Esophagus (tissue), 2 donors: ENCODE results near the gene CYB5D1. TPM values are rescaled to one million over a fixed set of nuclear protein-coding genes. Genes with fewer than 3 reads are reported as not detected.

ENCODE experiments used
- H3K27ac ChIP-seq, 2 donors: one replicate each; pipeline ENCODE4 v1.5.1; 2013; ENCODE audit warnings: low read depth in 2 of 2, mild to moderate bottlenecking in 2 of 2, inconsistent platforms in 1 of 2, low read length in 1 of 2, moderate library complexity in 1 of 2
- H3K27me3 ChIP-seq, 2 donors: one replicate each; pipeline ENCODE4 v1.6.1; 2013; ENCODE audit warnings: low read length in 2 of 2, control low read depth in 1 of 2, mild to moderate bottlenecking in 1 of 2; ENCODE audit not compliant: insufficient read depth in 2 of 2, control insufficient read depth in 1 of 2
- H3K36me3 ChIP-seq, 2 donors: one replicate each; pipeline ENCODE4 v1.6.1; 2013; ENCODE audit warnings: low read length in 1 of 2; ENCODE audit not compliant: control insufficient read depth in 2 of 2, insufficient read depth in 2 of 2
- H3K4me1 ChIP-seq, 2 donors: one replicate each; pipeline ENCODE4 v1.6.1; 2013; ENCODE audit warnings: low read length in 1 of 2; ENCODE audit not compliant: control insufficient read depth in 2 of 2, insufficient read depth in 2 of 2
- H3K4me3 ChIP-seq, 2 donors: one replicate each; pipeline ENCODE4 v1.5.1; 2013; ENCODE audit warnings: low read length in 2 of 2, mild to moderate bottlenecking in 2 of 2, low read depth in 1 of 2, moderate library complexity in 1 of 2
- H3K9me3 ChIP-seq, 2 donors: one replicate each; pipeline ENCODE4 v1.6.1; 2013; ENCODE audit warnings: mild to moderate bottlenecking in 2 of 2, low read depth in 1 of 2, low read length in 1 of 2, moderate library complexity in 1 of 2; ENCODE audit not compliant: control insufficient read depth in 2 of 2, insufficient read depth in 1 of 2
- WGBS, 2 donors: extraction: QIAGEN DNeasy Blood & Tissue Kit; methylation state at CpG; one replicate each; pipeline ENCODE4 v1.1.7; 2013; 5-methylcytosine and 5-hydroxymethylcytosine counted together
- polyA plus RNA-seq, 2 donors: library from polyadenylated mRNA; stranded (reverse); fragments of 200-250 nt; gene quantifications; one replicate each; pipeline ENCODE4 v1.2.3, GENCODE V29; 2013
- donor health status: healthy with polysubstance abuse.
- donor health status: Bipolar disorder and iron deficiency.

CYB5D1 gene
- polyA plus RNA-seq, 2 donors, result 4.7 to 6.3 TPM

GRCh38 chr17:7884581-7885366 is 27.0 kb downstream of the CYB5D1 start:
- H3K36me3 ChIP-seq, result peaks cover 0 to 2% of the 10 kb centered on the region in 2 donors
- 0 to 6% methylated on average over 22 to 90 of the region's 100 CpGs for WGBS, 2 donors
- H3K27me3 ChIP-seq, result no peaks in the 10 kb centered on the region
- peak overlapping the region; percentile 95 to 96 for H3K27ac ChIP-seq
- H3K9me3 ChIP-seq, result no peaks in the 10 kb centered on the region
- H3K4me1 ChIP-seq, result peaks cover 10 to 17% of the 10 kb centered on the region in 2 donors
- H3K4me3 ChIP-seq, result peak overlapping the region; percentile 73 to 95

GRCh38 chr17:7885367-7886226 is 27.8 kb downstream of the CYB5D1 start:
- peaks cover 12 to 18% of the 10 kb centered on the region in 2 donors for H3K4me1 ChIP-seq
- H3K27me3 ChIP-seq, result no peaks in the 10 kb centered on the region
- 1% methylated on average over 39 to 64 of the region's 64 CpGs for WGBS, 2 donors
- peak overlapping the region; percentile 73 to 95 for H3K4me3 ChIP-seq
- no peaks in the 10 kb centered on the region for H3K9me3 ChIP-seq
- H3K27ac ChIP-seq, result peak overlapping the region; percentile 95 to 96
- peaks cover 0 to 2% of the 10 kb centered on the region in 2 donors for H3K36me3 ChIP-seq

DNA sequence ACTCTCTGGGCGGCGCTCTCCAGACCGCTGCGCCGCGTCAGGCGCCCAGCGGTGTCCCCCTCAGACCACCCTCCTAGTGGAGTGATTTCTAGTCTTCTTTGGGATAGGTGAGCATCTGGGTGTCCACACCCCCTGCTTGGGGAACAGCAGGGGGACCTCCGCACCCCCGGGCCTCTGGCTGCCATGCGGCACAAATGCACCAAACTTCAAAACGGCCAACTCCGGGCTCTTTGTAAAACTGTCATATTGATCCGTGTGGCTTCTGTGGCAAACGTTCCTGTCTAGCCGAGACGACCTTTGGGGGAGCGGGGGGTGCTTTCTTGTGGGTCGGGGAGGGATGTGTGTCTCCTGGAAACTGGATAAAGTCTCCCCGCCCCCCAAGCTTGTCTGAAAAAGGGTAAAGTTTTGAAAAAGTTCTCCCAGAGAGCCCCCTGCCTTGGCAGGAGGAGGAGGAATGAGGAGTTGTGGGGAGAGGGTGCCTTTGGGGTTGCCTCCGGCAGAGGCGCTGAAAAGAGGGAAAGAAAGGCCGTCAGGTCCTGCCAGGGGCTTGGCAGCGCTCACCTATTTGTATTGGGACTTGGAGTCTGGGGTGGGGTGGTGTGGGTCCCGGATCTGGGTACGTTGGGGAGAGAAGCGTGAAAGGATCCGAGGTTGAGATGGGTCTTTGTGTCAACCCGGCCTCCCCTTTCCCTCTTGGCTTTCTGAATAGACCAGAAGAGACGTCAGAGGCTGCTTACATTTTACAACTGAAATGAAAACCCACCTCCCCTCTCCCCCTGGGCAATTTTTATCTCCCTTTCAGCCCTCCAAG is 28.6 kb downstream of the CYB5D1 start:
- WGBS, 2 donors, result 1% methylated on average over 30 of the region's 30 CpGs

GRCh38 chr17:7887038-7887481 is 29.3 kb downstream of the CYB5D1 start:
- H3K27ac ChIP-seq, result peak overlapping the region; percentile 95 to 96
- H3K9me3 ChIP-seq, result no peaks in the 10 kb centered on the region
- 1 to 3% methylated on average over 8 of the region's 8 CpGs for WGBS, 2 donors
- H3K27me3 ChIP-seq, result no peaks in the 10 kb centered on the region
- peak overlapping the region; percentile 73 to 95 for H3K4me3 ChIP-seq
- H3K36me3 ChIP-seq, result peaks cover under 1 to 3% of the 10 kb centered on the region in 2 donors
- peaks cover 10 to 15% of the 10 kb centered on the region in 2 donors for H3K4me1 ChIP-seq

More for the DNA sequence above, 28.6 kb downstream of the CYB5D1 start:
- Histone ChIP-seq H3K4me3 (peak overlapping the region; percentile 73 to 95), H3K9me3 (no peaks in the 10 kb centered on the region), H3K4me1 (peaks cover 12 to 18% of the 10 kb centered on the region in 2 donors), H3K36me3 (peaks cover 2 to 3% of the 10 kb centered on the region in 2 donors), H3K27ac (peak overlapping the region; percentile 95 to 96), H3K27me3 (no peaks in the 10 kb centered on the region)

DNA sequence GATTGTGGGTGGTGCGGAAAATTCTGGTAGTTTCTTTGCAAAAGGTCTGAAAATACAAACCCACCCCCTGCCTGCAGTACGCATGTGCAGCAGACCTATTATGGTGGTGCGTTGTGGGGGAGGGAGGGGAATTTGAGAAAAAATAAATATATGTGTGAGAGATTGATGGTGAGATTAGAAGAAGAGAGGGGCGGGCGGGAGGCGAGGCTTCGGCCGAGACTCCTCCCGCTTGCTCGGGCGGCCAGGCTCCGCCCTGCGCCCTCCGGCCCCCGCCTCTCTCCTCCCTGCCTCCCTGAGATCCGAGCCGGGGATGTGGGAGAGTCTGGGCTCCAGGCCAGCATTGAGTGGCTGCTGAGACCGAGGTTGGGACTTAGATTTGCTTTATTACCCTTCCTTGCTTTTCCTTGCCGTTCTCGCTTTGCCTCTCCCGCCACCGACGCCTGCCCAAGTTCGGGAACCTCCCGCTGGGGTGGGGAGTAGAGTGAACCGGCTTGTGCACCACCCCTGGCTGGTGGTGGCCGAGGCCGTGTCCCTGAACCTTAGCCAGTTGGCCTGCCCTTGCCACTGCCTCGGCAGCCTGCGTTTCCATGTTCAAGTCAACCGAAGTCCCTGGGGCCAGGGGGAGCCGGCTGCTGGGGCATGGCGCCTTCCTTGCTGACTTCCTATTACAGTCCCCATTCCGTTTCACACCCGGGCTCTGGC is 29.8 kb downstream of the CYB5D1 start:
- Histone ChIP-seq H3K27me3 (no peaks in the 10 kb centered on the region), H3K4me3 (peak overlapping the region; percentile 54 to 95), H3K27ac (peak overlapping the region; percentile 95 to 96), H3K36me3 (peaks cover 0 to 3% of the 10 kb centered on the region in 2 donors), H3K4me1 (peaks cover 9 to 14% of the 10 kb centered on the region in 2 donors), H3K9me3 (no peaks in the 10 kb centered on the region)
- 0 to 1% methylated on average over 30 to 35 of the region's 35 CpGs for WGBS, 2 donors

- Histone ChIP-seq H3K36me3 (peaks cover 0 to 5% of the 10 kb centered on the region in 2 donors), H3K27me3 (no peaks in the 10 kb centered on the region), H3K9me3 (no peaks in the 10 kb centered on the region), H3K4me1 (peaks cover 9 to 14% of the 10 kb centered on the region in 2 donors), H3K4me3 (peak within 1 kb of the TSS; percentile 54 to 95), H3K27ac (peak within 1 kb of the TSS; percentile 95 to 96)
- 15 to 20% methylated on average over 18 of the region's 18 CpGs for WGBS, 2 donors
Observed at GRCh38 chr17:7888184-7888920, 30.5 kb downstream of the CYB5D1 start, which contains the start of gene CHD3. TSS of gene CHD3 (plus strand) at chr17:7888789. CDS start at chr17:7889001, 212 bp downstream.

DNA sequence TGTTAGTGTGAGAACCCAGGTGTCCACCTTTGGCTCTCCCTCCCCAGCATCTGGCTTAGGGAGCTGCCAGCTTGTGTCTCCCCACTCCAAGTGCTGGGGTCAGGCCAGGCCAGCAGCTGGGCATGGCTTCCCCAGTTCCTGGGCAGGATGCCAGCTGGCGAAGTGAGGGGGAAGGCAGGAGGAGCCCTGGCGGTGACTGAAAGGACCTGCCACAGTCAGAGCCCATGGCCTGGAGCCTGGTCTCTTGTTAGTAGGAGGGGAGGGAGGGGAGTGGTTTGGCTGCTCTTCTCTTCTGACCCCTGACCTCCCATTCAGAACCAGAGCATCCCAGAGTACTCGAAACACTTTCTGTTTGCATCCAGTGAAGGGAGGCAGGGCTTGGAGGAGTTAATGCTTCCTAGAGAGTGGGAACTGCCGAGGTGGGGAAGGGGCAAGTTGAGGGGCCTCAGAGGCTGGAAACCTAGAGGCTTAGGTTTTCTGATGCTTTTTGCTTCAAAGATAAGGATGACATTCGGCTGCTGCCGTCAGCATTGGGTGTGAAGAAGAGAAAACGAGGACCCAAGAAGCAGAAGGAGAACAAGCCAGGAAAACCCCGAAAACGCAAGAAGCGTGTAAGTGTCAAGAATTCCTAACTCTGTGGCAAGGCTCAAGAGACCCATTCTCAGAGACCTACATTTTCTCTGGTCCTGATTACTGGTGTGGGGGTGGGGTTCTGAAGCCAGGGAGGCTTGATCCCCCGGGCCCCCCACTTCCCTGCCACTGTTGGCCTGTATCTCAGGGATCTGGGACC is 31.6 kb downstream of the CYB5D1 start:
- no peaks in the 10 kb centered on the region for H3K9me3 ChIP-seq
- H3K27me3 ChIP-seq, result no peaks in the 10 kb centered on the region
- WGBS, 2 donors, result 20 to 30% methylated on average over 11 of the region's 11 CpGs
- peaks cover 4 to 14% of the 10 kb centered on the region in 2 donors for H3K36me3 ChIP-seq
- H3K4me3 ChIP-seq, result peak overlapping the region in 1 of 2 donors; percentile 95
- H3K27ac ChIP-seq, result peak overlapping the region; percentile 95 to 96
- H3K4me1 ChIP-seq, result peaks cover 9 to 14% of the 10 kb centered on the region in 2 donors
